DMS 273 treated with DMSO at 0.1 percent for 48 hours (cell line): Measurements from ENCODE around the gene MAGI1.

Experiments used
- DNase-seq: peaks from one replicate; lab custom pipeline; 2025; lab: John Stamatoyannopoulos, UW

The MAGI1 gene

DNA sequence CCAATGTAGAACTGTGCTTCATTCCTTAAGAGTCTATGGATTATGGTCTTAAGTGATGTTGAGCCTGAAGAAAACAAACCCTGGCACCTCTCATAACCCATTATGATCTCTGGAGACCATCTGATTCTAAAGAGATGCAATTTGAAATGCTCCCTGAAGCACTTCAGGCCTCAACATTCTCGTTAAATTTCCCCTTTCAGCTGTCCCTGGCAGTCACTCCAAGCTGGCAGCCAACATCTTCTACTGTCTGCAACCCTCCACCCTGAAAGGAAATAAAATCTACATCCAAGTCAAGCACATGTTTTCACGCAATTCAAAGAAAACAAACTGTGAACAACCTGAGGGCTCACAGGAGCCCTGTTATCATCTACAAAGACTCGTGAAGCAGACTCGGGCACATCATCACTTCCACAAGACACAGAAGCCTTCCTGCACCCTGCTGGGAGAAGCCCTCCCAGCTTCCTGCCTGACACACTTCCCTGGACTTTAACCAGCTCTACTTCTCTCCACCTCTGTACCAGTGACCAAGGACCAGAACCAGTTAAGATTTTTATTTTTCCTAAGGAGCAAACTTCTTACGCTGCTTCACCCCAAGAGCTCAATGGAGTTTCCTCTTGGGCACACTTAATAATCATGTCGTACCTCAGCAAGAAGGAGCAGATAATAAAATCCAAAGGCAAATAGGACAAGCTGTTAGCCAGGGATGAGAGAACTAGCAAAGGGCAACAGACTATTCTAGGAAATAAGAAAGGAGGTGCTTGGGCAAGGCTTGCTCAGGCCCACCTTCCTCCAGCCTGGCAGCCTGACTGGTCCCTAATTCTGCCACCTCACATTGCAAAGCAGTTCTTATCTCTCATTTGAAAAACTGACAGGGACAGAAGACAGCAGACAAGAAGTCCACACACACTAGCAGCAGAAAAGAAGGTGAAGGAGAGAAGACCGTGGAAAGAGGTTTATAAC lies 67.1 kb downstream of the MAGI1 start:
- no peak for DNase-seq

DNA sequence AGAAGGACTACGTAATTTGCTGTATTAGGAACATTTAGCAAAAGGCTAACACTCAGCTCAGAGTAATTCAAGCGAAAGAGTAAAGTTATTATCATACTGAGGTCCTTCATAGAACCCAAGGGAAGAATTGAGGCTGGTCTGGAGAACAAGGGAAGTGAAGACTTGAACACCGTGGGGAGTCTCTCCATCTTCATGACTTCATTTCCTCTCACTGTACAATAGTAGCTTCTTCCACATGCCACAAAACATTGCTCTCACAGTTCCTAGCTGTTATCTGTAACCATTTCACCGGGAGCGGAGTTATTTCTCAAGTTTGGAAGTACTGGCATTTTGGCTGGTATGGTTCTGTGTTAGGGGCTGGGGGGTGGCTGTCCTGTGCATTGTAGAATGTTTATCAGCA lies 69.7 kb downstream of the MAGI1 start:
- DNase-seq, result no peak

DNA sequence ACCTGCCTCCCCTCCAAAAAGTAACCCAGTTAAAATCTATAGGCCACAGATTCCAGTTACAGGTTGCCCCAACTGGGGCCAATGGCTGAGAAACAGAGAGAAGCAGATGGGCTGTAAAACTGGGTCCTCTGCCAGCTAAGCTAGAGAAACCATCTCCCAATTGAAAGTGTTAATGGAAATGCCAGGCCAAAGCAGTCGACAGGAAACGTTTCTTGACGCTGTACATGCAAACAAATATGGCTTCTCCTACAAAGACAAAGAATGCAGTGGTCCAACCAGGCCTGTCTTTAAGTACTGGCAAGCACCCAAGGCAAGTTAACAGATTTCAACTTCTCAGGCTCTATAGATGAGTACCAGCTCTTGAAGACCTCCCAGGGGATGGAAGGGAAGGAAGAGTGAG lies 71.3 kb downstream of the MAGI1 start:
- DNase-seq, result no peak

DNA sequence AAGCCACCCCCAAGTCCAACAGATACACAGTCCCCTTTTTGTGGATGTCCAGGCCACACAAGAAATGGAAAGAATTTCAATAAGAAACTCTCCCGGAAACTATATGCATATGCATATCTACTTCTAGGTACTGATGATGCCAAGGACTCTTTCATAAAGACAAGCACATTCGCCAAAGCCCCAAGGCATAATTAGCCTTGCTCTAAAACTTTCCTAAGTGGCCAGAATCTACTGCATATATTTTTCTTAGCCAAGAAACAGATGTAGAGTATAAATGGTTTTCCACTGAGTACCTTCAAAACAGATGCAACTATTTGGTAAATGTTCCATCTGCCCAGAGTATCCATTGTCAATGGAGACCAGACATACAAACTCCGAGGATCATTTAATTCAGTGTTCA lies 73.9 kb downstream of the MAGI1 start:
- DNase-seq, result no peak

DNA sequence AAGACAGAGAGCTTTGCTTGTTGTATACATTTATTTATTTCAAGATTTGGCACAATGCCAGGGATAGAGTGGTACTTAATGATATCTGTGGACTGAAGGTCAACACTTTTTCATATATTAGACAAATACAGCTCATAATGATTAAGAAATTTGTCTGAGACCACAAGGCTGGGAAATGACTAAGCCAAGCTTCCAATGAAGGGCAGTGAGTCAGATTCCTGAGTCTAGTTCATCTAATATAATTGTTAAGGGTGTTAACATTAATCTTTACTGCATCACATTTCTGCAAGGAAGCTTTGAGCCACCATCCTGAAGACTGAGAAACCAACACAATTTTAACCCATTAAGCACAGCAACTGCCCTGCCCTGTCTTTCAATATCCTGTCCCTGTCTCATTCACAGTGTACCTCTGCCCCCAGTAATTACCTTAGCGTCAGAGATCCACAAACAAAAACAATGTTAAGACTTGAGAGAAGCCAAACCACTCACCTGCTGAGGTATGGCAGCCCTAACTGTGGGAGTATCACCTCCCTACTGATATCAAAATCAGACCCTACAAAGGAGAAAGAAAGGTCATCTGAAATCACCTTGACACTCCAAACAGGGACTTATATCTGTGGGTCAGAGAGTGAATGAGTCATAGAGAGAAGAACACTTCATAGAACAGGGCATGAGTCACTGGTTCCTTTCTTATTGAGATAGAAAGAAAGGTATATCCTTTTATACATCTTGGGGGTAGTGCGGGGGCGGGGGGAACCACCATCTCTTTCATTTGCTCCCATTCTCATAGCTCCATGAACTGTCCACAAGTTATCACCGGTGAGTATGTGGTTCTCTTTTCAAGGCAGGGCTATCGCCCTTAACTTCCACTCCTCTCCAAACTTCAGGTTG lies 74.7 kb downstream of the MAGI1 start:
- DNase-seq, result no peak

DNA sequence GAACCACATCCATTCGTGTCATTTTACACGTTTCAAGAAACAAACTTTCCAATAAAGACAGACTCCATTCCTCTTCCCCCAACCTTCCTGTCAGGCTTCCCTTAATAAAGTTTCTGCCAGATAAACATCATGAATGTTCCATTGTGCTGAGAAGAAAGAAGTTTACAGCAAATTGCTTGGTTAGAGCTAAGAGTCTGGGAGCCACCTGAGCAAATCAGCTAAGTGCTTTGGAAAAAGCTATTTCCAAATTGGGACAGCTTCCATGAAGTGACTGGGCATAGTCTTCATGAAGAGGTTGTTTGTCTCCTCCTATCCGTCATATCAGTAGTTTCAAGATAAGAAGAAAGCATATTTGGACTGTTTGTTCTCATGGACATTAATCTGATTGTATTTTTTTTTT lies 77.0 kb downstream of the MAGI1 start:
- DNase-seq, result no peak

DNA sequence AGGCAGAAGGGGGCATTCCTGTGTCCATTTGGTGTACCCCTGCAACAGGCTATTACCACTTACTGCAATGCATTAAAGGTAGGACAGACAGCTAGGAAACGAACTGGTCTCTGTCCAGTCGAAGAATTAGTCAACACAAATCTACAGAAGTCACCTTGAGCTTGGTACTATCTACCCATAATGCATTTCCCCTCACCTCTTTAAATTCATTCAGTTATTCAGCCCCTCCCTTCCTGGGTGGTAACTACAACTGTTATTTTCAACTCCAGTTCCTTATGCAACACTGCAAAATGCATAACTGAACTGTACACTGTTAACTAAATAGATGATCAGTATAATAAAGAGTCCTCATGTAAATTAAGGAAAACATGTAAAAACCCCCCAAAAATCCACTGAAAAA lies 77.6 kb downstream of the MAGI1 start:
- no peak for DNase-seq

DNA sequence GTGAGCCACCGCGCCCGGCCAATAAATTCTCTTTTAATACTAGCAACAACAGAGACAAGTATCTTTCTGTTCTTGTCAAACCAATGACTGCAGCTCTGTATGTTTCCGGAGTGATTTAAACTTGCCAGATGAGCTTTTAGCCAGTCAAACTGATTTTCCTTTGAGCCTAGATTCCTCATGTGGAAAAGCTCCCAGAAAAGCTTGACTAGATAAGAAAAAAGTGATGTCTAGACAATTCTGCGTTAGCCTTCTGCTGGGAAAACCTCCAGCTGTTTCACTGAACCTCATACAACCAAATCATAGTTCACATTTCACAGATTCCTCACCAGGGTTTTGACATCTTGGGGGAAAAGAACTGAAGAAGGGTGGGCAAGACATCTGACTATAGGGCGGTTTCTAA lies 78.6 kb downstream of the MAGI1 start:
- no peak for DNase-seq

DNA sequence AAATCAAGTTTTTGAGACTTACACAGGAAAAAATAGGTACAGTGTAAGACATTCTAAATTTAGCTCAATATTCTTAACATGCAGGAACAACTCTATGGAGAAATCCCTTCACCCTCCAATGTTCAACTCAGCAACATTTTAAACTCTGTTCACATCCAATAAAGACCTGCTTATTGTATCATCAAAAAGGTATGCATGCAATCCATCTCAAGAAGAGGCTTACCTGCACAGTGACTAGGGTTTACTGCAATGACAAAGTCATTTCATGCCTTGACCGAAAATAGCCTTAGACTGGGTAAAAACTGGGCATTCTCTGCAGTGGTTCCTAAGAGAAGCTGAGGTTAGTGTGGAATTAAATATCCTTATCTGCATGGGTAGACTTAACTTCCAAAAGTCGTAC lies 80.5 kb downstream of the MAGI1 start:
- DNase-seq, result no peak

DNA sequence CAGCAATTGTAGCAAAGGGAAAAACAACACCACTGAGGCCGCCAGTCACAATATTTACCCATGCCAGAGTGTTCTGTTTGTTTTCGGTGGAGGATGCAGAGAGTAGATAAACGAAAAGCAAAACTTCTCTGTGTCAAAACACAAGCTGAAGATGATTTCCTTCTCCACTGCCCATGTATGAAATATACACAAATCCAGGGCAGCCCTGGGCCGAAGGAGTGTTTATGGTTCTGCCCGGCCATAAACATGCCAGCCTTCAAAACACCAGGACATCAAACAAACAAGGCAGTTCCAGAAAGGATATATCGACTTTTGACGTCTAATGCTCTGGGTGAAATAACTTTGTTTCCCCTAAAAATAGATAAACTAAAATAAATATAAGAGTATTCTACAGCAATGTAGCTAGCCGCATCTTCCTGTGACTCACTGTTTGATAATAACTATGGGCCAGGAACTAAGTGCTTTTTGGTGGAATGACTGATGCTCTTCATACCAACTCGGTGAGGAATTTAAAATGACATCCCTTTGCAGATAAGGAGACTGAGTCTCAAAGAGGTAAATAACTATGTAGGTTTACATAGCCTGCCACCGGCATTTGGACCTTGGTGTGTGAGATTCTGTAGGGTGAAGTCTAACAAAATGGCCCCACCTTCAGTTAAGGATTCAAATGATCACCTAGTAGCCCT lies 82.8 kb downstream of the MAGI1 start:
- no peak for DNase-seq

DNA sequence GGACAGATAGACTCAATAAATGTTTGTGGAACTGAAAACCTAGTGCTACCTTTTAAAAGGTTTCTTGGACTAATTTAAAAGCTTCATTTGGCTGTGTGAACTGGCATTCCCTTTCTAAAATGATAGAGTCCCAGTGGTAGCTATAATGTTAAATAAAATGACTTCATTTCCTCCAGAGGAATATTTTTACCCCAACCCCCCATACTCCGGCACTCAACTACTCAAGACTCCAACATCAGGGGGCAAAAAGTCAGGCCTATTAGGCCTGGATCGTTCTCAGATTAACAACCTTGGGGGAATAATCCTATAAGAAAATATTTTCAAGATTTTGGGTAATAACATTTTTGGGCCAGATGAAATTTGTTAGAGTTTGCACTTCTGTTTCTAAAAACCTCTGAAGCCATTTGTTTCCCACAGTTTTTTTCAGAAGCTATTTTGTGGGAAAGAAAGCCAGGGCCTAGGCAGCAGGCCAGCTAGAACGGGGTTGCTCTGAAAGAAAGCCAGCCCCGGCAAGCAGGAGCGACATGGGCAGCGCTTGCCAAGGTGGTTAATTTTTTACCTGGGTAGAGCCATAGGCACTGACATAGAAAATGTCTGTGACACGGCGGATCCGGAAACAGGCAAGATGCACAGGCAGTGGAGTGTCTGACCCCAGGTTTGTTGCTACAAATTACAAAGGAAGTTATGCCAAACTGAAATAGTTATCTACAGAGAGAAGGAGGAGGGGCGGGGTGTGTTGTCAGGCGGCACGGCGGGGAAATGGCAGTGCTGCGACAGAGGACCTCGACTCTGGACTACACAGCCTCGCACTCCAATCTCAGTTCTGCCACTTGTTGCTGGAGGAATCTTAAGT lies 84.6 kb downstream of the MAGI1 start:
- no peak for DNase-seq

DNA sequence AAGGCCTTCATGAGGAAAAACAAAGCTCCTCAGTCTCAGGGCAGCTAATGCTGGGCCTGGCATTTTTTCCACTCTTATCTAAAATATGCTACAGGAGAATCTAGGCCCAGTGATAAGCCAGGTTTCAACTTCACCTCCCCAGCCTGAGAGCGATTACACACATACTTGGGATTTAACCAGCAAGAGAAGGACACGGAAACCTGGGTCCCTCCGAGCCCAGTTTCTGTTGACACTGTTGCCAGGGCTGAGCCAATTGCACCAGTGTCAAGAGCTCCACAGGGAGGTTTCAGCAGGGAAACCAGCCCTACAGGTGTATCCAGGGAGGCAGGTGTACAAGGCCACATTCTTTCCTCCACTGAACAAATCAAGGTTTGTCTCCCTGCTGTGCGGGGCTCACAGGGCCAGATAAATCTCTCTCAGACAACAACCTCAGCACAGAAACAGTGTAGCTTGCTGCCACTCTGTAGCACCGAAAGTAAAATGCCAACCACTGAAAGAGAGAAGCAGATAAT lies 85.4 kb downstream of the MAGI1 start:
- no peak for DNase-seq

DNA sequence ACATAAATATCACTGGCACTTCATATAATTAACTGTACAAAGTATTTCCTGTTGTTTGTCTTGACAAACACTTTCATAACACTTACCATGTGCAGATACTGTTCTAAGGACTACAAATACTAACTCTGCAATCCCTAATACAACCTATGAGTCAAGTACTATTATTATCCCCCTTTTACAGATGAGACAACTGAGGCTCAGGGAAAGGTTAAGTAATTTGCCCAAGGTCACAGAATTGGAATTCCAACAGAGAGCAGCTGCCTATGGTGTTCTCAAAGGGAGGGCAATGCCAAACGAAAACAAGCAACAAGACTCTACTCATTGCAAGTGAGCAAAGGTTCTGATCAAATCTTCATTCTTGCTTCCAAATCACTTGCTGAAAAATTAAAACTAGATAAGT lies 85.9 kb downstream of the MAGI1 start:
- no peak for DNase-seq

DNA sequence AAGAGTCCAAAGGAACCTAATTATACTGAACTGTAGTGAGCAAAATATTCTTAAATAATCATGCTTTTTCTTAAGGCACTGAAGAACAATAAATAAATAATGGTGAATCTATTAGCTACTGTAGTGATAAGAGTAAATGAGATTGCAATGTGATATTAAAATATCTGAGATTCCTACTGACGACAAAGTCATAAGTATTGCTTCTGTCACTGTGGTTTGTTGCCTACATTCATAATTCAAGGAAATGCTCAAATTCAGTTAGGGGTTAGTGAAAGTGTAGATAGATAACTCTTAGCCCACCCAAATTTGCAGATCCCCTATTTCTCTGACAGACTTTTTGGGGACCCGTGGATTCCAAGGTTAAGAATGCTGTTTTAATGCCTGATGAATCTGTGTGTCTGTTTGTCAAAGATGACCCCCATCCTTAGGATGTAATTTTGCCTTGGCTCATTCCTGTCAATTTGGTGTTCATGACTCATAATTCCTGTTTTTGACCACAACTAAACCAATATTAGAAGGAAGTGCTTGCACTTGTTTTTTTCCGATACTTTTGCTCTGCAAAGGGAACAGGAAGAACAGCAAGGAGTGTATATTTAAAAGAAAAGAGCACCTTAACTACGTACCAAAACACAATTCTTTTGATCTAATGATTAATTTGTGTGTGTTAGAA lies 86.7 kb downstream of the MAGI1 start:
- no peak for DNase-seq

DNA sequence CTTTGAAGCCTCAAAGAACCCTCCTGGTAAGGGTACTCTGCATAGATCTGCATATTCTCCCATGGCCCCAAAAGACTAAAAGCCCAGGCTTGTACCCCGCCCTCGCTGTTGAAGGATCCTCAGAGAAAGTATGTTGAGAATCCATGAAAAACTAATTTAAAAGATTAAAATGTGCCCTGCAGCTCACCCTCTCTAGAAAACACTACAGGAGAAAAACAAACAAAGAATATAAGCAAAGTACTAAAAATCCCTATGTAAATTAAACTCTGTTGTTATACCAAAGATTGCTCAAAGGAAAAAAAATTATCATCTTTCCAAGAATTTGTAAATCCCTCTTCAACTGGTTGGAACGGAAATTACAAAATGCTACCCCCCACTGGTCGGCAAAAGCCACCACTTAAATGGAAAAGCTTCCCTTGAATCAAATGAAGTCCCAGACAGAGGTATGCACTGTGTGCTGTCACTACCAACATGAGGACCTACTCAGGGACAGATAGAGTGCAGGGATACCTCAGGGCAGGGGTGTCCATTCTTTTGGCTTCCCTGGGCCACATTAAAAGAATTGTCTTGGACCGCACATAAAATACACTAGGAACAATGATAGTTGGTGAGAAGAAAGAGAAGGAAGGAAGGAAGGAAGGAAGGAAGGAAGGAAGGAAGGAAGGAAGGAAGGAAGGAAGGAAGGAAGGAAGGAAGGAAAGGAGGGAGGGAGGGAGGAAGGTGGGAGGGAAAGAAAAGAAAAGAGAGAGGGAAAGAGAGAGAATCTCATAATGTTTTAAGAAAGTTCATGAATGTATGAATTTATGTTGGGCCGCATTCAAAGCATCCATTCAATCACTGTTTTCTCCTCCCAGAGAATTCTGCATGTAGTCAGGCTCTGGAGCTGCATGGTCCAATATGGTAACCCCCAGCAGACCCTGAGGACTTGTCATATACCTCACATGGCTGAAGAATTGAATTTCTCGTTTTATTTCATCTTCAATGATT lies 88.1 kb downstream of the MAGI1 start:
- DNase-seq, result no peak

DNA sequence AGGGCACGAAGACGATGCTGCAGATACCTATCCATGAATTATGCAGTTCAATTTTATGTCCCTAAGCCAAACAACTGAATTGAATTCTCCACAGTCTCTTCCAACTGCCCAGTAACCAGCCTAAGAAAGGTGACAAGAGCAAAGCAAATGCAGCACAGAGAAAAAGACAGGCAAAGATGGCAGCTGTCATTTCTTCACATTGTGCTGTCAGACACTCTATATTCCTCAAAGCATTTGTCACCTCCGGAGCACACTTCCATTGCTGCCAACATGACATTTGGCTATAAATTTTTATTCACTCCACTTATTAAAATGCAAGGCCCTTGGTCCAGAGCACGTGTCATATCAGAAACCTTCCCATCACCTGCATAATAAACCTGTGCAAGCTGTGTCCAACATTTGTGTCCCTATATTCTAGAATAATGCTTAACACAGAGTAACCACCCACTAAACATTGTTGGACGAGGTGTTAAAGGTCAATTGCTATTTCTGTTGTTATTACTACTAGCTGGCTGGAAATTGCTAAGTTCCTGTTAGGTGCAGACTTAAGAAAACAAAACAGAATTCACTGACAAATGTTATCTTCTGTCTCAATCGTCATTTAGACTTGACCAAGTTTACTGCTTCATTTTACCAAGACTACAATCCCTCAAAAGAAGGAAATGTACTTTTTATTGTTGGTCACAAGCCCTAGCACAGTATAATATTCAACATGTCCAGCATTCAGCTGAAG lies 89.7 kb downstream of the MAGI1 start:
- no peak for DNase-seq

DNA sequence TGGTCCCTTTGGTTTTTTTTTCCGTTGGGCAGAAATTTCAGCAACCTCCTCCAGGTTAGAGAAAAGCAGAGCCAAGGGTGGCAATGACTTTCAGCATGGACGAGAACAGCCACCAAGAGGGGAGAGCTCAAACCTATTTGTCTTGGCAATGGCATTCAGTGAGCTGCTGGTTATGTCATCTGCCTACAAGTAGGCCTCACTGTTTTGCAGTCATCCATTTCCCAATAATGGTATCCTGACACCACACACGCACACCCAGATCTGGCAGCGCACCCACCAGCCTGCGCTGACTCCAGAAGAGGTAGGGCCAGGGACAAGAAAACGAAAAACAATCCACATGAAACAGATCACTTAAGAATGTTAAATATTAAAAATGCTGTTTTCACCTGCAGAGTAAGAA lies 92.3 kb downstream of the MAGI1 start:
- no peak for DNase-seq

DNA sequence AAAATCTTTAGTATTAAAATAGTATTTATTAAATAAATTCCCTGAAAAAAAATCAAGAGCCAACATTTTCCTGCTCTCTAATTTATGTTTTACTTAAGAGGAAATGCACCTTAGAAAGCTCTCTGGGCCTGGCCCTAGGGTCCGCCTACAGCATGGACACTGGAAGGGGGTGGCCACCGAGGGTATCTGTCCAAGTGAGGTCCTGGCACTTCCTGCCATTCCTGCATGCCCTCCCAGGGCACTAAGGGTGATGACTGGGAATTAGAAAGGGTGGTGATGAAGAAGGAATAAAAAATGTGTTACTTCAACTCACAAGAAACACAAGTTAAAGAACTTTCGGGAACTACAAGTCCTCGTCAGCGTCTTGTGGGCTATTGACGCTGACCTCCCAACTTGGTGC lies 92.8 kb downstream of the MAGI1 start:
- no peak for DNase-seq

DNA sequence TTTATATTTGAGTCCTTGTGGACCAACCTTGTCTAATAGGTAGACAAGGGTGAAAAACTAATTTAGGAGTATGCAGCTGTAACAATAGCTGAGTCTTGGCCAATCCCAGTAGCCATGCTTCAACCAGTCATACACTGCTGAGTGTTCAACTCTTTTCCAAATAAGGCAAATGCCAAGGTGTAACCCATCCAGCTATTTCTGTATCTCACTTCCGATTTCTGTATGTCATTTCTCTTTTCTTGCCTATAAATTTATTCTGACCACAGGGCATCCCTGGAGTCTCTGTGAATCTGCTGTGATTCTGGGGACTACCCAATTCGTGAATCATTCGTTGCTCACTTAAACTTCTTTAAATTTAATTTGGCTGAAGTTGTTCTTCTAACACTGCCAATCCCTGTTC lies 93.2 kb downstream of the MAGI1 start:
- no peak for DNase-seq
